GM06990 (cell line): Measurements from ENCODE around the gene SNUPN.
A peak's percentile ranks its signal among the peaks of the same experiment; 100 is the strongest.

Experiments used
- DNase-seq: peaks from one replicate; pipeline ENCODE4 v3.0.0-alpha.2; 2011; ENCODE audit not compliant: insufficient read length; ENCODE audit errors: extremely low read depth
- H3K27me3 ChIP-seq: replicated peaks from 2 replicates; pipeline ENCODE4 v1.6.0; 2011; ENCODE audit warnings: low read length; ENCODE audit not compliant: control insufficient read depth, insufficient read depth
- H3K36me3 ChIP-seq: 2 replicates; pipeline ENCODE4 v1.5.1; 2011; ENCODE audit warnings: low read length; ENCODE audit not compliant: control insufficient read depth, insufficient read depth
- H3K4me3 ChIP-seq: replicated peaks from 2 replicates; pipeline ENCODE4 v1.5.1; 2011; ENCODE audit warnings: low read depth, mild to moderate bottlenecking, control low read depth, low read length
- CTCF ChIP-seq: IDR thresholded peaks from 2 replicates; pipeline ENCODE4 v1.5.1; 2011; ENCODE audit warnings: low read length, control low read depth, mild to moderate bottlenecking, inconsistent platforms; ENCODE audit not compliant: insufficient read depth, poor library complexity, severe bottlenecking

SNUPN gene

DNA sequence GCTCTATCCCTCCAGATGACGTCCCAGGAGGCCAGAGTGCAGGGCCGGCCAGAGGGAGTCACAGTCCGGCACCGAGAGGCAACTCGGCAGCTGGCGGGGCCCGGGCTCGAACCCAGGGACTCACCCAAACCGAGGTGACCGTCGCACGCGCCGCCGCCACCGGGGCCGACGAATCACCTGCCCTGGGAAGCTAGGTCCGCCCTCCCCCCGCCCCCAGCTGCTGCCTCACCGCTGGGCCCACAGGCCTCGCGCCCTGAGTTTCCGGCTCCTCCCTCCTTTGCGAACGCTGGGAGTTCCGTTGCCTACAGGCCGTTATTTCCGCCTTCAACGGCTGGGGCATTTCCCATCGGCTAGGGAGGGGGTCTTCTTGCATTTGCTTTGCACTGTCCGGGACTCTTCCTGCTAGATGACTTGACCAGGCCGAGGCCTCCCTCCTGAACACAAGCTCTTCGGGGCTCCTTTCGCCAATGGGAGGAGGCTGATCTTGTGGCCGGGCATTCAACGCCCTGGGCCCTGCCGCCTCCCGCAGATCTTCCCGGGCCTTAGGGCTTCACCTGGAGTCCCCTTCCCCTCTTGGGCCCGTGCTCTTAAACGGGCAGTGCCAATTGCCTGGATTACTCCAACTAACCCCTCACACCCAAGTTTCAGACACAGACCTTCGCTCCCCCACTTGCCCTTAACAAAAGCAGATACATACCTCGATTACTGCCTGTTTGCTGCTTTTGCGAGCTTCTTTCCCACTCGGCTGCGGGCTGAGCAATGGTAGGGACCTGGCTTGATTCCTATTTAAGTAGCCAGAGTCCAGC lies at the start of gene SNUPN:
Gene SNUPN (minus strand): TSS at position 184 of the 806 bp plus-strand sequence. CDS start 4,674 bp downstream, outside the sequence.
- no peak for TF ChIP-seq CTCF
- DNase-seq = peak; percentile 95
- no peaks in the 10 kb centered on the region for H3K27me3 ChIP-seq
- peaks cover under 1% of the 10 kb centered on the region; the same call in 1 of the 2 replicates for H3K36me3 ChIP-seq
- peak within 1 kb of the TSS; percentile 98 for H3K4me3 ChIP-seq

DNA sequence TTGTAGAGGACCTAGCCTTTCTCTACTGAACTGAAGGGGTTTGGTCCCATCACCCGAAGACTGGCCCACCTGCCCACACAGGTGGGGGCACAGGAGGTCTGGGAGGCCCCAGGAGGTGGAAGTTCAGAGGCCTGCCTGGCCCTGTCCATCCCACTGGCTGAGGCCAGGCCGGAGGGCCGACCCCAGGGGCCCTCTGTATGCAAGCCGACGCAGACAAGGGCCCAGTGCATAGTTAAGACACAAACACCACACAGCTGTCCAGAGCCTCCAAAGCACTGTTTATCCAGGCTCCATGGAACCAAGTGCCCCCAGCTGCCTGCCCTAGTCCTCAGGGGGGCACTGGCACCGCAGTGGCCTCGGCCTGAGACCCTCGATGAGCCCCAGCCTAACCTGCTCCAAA lies 48.8 kb upstream of the SNUPN start:
- H3K36me3 ChIP-seq = no peaks in the 10 kb centered on the region
- H3K27me3 ChIP-seq = peaks cover 1% of the 10 kb centered on the region; the same call in 1 of the 2 replicates
- TF ChIP-seq CTCF = no peak
- no peak overlapping the region for H3K4me3 ChIP-seq
- no peak for DNase-seq

DNA sequence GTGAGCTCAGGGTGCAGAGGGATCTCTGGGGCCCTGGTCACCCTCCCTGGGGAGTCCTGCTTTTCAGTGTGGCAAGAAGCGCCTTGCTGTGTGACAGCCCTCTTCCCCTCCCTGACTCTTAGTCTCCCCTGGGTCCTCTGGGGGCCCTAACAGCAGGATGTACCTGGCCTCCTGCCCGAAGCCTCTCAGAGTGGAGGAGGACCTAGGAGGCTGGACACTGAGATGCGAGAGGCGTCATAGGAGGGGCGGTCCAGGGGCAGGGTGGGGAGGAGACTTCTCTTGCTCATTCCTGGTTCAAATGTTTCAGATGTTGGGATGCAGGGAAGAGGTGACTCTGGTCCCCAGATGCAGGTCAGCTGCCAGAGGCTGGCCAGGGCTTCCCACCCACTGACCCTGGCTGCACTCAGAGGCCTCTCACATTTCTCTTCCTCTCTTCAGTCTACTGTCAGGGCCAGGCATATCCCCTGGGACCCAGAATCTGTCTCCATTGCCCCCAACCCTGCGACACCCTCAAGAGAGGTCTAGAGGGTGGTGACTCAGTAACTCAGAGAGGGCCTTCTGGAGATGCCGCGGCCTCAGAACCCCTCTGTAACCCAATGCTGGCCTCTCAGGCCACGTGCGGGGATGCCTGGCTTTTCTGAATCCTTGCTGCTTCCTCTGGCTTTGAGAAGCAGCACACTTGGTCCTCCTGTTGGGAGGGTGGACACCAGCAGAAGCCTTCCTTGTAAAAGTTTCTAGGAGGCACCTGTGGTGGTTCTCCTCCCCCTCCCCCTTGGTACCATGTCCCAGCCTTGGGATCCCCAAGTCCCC lies 48.1 kb upstream of the SNUPN start:
- no peak for DNase-seq

DNA sequence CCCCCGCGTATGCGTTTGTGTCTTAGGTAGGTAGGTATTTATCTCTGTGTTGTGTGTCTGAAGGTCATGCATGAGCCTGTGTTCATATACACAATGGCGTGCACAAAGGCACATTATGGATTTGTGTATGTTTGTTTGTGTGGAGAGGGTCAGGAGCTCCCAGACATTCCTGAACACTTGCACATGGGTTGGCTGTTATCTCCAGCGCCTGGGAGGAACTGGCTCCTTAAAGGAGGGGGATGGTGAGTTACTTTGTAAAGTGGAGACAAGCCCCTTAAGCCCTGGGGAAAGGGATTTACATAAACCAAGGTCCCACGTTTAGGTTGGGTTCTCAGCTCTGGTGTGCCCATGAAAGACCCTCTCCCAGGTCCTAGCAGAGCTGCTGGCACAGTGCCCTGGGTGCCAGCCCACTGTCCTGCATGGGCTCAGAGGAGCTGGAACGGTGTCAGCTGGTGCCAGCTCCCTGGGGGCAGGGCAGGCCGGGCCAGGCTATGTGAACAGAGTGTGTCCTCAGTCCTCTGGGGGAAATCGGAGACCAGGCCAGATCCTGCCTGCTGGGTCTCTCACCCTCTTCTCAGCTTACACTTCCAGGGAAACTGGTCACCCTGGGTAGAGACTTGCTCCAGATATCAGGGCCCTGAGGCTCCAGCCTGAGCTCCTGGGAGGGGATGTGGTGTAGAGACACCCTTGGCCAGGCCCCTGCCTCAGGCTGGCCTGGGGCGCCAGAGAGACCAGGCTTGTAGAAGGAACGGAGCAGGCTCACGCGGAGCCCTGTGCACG lies 47.3 kb upstream of the SNUPN start:
- Histone ChIP-seq H3K27me3 (peaks cover 1% of the 10 kb centered on the region; the same call in 1 of the 2 replicates), H3K4me3 (no peak overlapping the region), H3K36me3 (no peaks in the 10 kb centered on the region)
- no peak for DNase-seq
- TF ChIP-seq CTCF = no peak

More for the DNA sequence above, 48.1 kb upstream of the SNUPN start:
- Histone ChIP-seq H3K36me3 (no peaks in the 10 kb centered on the region), H3K27me3 (peaks cover 1% of the 10 kb centered on the region; the same call in 1 of the 2 replicates), H3K4me3 (no peak overlapping the region)
- no peak for TF ChIP-seq CTCF

- no peak for TF ChIP-seq CTCF
- no peak for DNase-seq
- Histone ChIP-seq H3K4me3 (no peak overlapping the region), H3K36me3 (no peaks in the 10 kb centered on the region), H3K27me3 (no peaks in the 10 kb centered on the region; the same call in 1 of the 2 replicates)
Observed at GRCh38 chr15:75671730-75672602, 46.4 kb upstream of the SNUPN start.
